ENCODE results near the gene TBX3. TPM values are rescaled to one million over a fixed set of nuclear protein-coding genes. Genes with fewer than 3 reads are reported as not detected.

TBX3 gene
- total RNA-seq, 1 donor from 2014 or later: 27.2 TPM

DNA sequence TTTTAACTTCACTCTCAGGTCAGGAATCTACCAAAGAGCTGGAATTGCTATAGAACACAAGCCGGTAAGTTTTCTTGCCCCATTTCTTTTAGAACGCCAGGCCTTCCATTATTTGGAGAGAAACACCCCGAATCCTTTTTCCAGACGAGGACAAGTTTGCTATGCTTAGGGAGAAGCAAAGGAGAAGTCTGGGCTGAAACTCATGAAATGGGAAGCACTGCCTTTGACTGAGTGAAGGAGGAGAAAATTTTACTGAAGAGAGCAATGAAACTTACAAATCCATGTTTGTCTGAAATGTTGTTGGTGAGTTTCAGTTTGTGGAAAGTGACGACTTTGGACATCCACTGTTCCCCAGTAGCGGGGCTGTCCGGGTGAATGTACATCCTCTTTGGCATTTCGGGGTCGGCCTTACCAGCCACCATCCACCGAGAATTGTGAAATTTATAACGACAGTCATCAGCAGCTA is 3.3 kb downstream of the TBX3 start:
- no peak for DNase-seq
- Histone ChIP-seq H3K27me3 (ENCODE audit: low read depth) (peaks cover 8% of the 10 kb centered on the region), H3K27ac (replicated peaks) (peak overlapping the region; percentile 96), H3K9me3 (replicated peaks) (no peaks in the 10 kb centered on the region), H3K36me3 (peaks cover 42% of the 10 kb centered on the region), H3K4me1 (peaks cover 80% of the 10 kb centered on the region), H3K4me3 (peak overlapping the region; percentile 78)
- TF ChIP-seq, protein P1, sequence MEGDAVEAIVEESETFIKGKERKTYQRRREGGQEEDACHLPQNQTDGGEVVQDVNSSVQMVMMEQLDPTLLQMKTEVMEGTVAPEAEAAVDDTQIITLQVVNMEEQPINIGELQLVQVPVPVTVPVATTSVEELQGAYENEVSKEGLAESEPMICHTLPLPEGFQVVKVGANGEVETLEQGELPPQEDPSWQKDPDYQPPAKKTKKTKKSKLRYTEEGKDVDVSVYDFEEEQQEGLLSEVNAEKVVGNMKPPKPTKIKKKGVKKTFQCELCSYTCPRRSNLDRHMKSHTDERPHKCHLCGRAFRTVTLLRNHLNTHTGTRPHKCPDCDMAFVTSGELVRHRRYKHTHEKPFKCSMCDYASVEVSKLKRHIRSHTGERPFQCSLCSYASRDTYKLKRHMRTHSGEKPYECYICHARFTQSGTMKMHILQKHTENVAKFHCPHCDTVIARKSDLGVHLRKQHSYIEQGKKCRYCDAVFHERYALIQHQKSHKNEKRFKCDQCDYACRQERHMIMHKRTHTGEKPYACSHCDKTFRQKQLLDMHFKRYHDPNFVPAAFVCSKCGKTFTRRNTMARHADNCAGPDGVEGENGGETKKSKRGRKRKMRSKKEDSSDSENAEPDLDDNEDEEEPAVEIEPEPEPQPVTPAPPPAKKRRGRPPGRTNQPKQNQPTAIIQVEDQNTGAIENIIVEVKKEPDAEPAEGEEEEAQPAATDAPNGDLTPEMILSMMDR (IDR thresholded peaks at IDR 0.05; ENCODE audit: borderline replicate concordance): no peak
- intact Hi-C loops (cut with micrococcal nuclease): no loop called here

DNA sequence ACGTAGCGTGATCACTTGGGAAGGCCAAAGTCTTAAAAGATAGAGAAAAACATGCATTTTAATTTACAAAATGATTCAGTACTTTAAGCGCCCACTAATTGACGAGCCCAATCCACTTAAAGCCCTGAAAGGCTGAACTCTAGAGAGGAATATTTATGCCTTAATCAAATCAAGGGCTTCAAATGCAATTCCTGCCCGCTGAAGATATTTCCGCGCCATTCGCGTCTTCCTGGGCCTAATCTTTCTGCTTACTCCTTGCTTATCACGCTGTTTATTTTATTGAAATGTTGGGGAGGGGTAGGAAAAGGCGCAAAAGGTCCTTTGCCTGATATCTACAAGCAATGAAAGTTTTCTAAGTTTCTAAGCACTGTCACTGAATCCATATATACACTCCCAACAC is 4.0 kb downstream of the TBX3 start:
- peaks cover 74% of the 10 kb centered on the region for H3K4me1 ChIP-seq
- H3K27ac ChIP-seq (replicated peaks): peak overlapping the region; percentile 96
- H3K27me3 ChIP-seq (ENCODE audit: low read depth): peaks cover 1% of the 10 kb centered on the region
- intact Hi-C loops (cut with micrococcal nuclease): no loop called here
- peak overlapping the region; percentile 78 for H3K4me3 ChIP-seq
- DNase-seq: no peak
- TF ChIP-seq, protein P1 (IDR thresholded peaks at IDR 0.05; ENCODE audit: borderline replicate concordance): no peak
- peaks cover 47% of the 10 kb centered on the region for H3K36me3 ChIP-seq
- H3K9me3 ChIP-seq (replicated peaks): no peaks in the 10 kb centered on the region

DNA sequence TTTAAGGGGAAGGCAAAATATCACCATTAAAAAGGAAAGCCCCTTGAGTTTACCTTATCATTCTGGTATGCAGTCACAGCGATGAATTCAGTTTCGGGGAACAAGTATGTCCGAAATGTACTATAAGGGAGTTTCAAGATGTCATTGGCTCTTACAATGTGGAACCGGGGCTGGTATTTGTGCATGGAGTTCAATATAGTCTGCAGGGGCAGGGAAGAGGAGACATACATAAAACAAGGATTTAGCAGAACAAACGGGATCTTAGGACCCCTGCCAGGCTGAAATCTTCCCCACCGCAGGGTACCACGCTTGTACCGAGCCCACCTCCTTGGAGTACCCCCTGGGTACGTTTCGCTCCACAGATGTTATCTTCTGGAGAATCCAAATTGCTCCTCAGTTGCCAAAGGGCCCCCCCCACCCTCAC is 4.5 kb downstream of the TBX3 start:
- no peaks in the 10 kb centered on the region for H3K9me3 ChIP-seq (replicated peaks)
- H3K4me3 ChIP-seq: peak overlapping the region; percentile 78
- no peak for DNase-seq
- no peaks in the 10 kb centered on the region for H3K27me3 ChIP-seq (ENCODE audit: low read depth)
- peaks cover 70% of the 10 kb centered on the region for H3K4me1 ChIP-seq
- TF ChIP-seq, protein P1 (IDR thresholded peaks at IDR 0.05; ENCODE audit: borderline replicate concordance): no peak
- peaks cover 51% of the 10 kb centered on the region for H3K36me3 ChIP-seq
- peak overlapping the region; percentile 96 for H3K27ac ChIP-seq (replicated peaks)
- intact Hi-C loops (cut with micrococcal nuclease): no loop called here

DNA sequence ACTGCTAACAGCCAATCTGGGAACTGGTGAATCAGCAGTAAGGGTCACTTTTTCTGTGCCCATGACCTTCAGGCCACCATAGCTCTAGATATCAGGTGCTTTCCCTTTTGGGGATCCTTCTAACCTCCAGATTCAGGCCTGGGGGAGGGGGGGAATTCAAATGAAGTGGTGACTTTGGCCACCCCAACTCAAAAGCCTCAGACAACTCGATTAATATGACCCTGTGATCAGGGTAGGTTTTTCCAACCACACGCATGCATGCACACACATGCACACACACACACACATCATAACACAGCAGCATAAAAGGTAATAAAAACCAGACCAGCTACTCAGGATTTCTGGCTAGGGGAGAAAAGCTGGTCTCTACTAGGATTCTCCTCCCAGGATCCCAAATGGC is 5.3 kb downstream of the TBX3 start:
- intact Hi-C loops (cut with micrococcal nuclease): no loop called here
- H3K4me1 ChIP-seq: peaks cover 73% of the 10 kb centered on the region
- TF ChIP-seq, protein P1 (IDR thresholded peaks at IDR 0.05; ENCODE audit: borderline replicate concordance): no peak
- no peaks in the 10 kb centered on the region for H3K9me3 ChIP-seq (replicated peaks)
- H3K27me3 ChIP-seq (ENCODE audit: low read depth): no peaks in the 10 kb centered on the region
- DNase-seq: no peak
- peaks cover 59% of the 10 kb centered on the region for H3K36me3 ChIP-seq
- H3K27ac ChIP-seq (replicated peaks): peak overlapping the region; percentile 47
- H3K4me3 ChIP-seq: peak overlapping the region; percentile 78

DNA sequence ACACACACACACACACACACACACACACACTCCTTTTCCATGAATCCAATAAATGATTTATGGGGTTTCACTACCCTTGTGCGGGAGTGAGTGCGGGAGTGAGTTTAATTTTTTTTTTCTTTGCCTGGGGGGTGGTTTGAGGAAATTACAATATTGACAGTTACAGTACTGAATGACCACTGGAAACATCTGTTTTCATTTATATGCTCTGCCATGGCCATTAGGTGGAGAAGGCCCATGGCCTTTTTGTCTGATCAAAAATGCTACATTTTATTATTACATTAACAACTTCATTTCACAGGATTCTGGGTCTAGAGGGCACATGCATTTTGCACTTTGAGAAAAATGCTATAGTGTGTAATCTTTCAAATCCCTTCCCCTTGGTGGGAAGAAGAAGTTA is 5.9 kb downstream of the TBX3 start:
- H3K4me3 ChIP-seq: peak overlapping the region; percentile 78
- no peaks in the 10 kb centered on the region for H3K27me3 ChIP-seq (ENCODE audit: low read depth)
- TF ChIP-seq, protein P1 (IDR thresholded peaks at IDR 0.05; ENCODE audit: borderline replicate concordance): no peak
- no peaks in the 10 kb centered on the region for H3K9me3 ChIP-seq (replicated peaks)
- peak overlapping the region; percentile 47 for H3K27ac ChIP-seq (replicated peaks)
- DNase-seq: no peak
- peaks cover 64% of the 10 kb centered on the region for H3K36me3 ChIP-seq
- H3K4me1 ChIP-seq: peaks cover 73% of the 10 kb centered on the region
- intact Hi-C loops (cut with micrococcal nuclease): no loop called here

All from left ventricle myocardium inferior (tissue), 1 donor.